HG03064 (cell line): Measurements from ENCODE around the gene PGGT1B.

Experiments
- ATAC-seq: cut with Tn5 transposase; IDR thresholded peaks from one replicate; pipeline ENCODE4 v1.9.1; 2021; ENCODE audit warnings: low read depth; ENCODE audit not compliant: unreplicated experiment

The PGGT1B gene

DNA sequence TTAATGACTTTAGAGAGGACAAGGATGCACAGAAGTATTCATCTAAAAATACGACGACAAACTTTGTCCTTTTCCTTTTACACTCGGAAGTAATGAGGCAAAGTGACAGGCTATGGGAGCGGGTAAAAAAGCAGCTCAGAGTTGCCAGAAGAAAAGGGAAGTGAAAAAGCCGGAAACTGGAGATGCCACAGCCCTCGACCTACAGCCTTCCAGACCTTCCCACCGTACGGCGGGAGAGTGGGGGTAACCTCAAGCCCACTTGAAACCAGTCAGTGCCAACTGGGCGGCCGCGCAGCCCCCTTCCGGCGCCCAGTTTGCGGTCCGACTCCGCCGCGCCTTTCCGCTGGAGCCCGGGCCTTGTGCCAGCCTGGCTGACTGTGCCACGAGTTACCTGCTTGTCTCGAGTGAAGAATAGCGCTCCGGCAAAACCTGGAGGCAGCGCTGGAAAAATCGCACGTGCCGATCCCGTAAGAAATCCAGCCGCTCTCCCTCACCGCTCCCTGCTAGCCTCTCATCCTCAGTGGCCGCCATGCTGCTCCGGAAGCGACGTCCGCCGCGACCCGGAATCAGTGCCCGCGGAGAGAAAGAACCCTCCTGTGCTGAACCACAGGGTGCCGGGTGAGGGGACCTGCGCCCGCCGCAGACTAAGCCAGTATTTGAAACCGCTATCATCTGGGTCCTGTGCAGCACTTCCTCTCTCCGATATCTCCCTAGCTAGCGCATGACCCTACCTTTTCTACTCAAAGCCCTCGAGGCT lies at the start of gene PGGT1B:
Gene PGGT1B (minus strand): TSS at position 557 of the 757 bp plus-strand sequence. CDS start 26 bp downstream, at position 531.
- peak; percentile 90 for ATAC-seq

DNA sequence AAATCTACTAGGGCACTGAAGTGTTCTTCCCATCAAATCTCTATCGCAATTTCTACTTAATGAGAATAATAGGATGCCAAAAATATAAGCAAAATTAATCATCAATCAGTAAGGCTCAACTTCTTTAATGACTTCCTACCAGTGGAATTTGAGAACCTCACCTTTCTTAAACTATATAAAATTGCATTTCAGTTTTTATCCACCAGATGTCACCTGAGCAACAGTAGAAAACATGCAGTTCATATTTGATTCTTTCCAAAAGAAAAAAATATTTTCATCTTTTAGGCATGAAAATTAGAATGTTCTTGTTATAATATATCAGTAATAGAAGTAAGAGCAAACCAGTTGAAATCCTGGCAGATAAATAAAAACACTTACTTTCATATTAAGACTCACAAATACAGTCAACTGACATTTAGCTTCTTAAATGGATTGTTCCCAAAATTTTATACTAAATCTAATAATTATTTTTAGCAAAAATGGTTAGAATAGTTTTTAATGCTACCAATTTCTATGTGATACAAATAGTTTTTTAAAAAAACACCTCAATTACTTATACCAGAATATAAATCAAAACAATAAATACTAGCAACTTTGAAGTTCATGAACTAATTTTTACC lies 47.2 kb upstream of the PGGT1B start:
- no peak for ATAC-seq

- no peak for ATAC-seq
These were observed 46.1 kb upstream of the PGGT1B start for GRCh38 chr5:115308815-115309214.

- no peak for ATAC-seq
These were observed 43.4 kb upstream of the PGGT1B start for GRCh38 chr5:115306011-115306536.

GRCh38 chr5:115304496-115304895 lies 41.8 kb upstream of the PGGT1B start:
- ATAC-seq = no peak

DNA sequence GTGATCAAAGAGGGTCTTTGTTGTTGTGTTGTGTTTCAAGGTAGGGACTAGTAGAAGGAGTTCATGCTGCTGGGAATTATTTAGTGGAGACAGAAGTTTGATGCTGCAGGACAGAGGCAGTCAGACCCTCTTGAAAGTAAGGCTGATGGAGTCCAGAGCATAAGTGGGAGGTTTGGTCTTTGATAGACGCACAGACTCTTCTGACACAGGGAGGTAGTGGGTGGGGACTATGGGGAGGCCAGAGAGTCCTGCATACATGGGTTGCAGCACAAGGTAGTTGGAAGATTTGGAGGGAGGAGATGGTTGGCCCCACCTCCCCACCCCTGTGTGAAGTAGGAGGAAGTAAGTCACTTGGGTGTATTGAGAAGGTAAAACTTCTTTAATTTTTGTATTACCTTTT lies 36.1 kb upstream of the PGGT1B start:
- ATAC-seq = no peak

DNA sequence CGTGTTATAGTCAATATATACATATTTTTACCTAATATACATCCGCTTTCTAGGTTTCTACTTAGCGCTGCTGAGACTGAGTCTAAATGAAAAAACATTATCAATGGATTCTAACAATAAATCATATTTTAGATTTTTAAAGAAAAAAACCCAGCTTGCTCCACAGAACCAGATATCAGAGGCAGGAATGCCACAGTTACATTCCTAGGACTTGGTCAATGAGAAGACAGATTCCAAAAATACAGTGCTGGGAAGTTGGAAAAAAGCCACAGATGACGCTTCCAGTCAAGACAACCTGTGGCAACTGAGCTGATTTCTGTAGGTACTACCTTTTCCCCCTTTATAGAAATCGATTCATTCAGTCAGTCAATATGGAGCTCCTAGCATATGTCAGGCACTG lies 34.4 kb upstream of the PGGT1B start:
- no peak for ATAC-seq

GRCh38 chr5:115296124-115297022 lies 33.7 kb upstream of the PGGT1B start, which contains the start of gene CCDC112:
CCDC112 (minus strand) TSS chr5:115296654; CDS start chr5:115296543, 111 bp downstream.
- ATAC-seq = peak; percentile 71

DNA sequence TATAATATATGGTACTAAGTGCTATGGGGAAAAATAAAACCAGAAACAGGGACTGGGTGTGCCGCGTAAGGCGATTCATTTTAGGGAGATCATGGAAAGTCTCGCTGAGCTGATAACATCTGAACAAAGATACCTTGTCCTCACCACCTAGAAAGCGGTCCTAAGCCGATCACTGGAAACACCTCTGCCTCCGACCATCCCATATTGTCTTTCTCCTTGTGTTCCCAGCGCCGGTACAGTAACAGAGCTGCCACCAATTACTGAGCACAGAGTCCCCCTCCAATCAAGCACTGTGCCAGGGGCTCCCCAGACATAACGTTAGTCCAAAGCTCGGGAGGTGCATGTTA lies 33.1 kb upstream of the PGGT1B start:
- ATAC-seq = no peak

DNA sequence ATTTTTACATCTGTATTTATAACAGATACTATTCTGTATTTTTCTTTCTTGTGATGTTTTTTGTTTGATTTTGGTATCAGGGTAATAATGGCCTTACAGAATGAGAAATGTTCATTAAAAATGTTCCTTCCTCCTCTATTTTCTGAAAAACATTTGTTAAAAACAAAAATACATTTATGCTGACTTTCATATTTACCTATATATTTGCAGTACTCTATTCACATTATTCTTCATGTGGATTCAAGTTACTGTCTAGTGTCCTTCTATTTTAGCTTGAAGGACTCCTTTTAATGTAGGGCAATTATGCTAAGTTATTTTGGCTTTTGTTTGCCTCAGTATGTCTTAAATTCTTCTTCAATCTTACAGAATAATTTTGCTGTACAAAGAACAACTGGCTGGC lies 28.7 kb upstream of the PGGT1B start:
- no peak for ATAC-seq

DNA sequence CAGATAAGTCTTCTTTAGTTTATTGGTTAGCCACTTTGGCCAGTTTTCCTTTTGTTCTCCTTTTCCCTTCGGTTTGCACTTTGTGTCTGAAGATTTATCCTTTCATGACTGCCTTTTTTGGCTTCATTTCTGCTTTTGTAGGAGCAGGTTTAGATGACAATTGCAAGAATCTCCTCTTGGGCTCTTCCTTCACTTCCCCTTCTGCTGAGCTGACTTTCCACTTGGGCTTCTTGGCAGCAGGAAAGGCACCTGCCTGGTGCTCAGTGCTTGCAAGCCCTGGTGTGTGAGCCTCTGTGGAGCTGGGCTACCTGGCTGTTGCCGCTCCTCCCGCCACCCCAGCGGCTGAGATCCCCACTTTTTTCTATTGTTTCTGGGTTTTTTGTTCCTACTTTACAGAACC lies 26.4 kb upstream of the PGGT1B start:
- ATAC-seq = no peak

GRCh38 chr5:115284021-115284420 lies 21.3 kb upstream of the PGGT1B start:
- no peak for ATAC-seq

- no peak for ATAC-seq
These were observed 19.5 kb upstream of the PGGT1B start for GRCh38 chr5:115282131-115282530.

DNA sequence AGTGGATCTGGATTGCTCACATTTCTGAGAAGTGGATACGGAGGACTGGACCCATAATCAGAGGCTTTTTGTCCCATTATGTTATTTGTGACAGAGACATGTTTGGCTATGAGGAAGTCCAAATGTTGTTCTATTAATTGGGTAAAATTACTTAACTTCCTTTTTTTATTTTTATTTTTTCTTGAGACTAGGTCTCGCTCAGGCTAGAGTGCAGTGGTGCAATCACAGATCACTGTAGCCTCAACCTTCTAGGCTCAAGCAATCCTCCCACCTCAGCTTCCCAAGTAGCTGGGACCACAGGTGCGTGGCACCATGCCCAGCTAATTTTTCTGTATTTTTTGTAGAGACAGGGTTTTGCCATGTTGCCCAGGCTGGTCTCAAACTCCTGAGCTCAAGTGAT lies 11.9 kb upstream of the PGGT1B start:
- ATAC-seq = no peak

DNA sequence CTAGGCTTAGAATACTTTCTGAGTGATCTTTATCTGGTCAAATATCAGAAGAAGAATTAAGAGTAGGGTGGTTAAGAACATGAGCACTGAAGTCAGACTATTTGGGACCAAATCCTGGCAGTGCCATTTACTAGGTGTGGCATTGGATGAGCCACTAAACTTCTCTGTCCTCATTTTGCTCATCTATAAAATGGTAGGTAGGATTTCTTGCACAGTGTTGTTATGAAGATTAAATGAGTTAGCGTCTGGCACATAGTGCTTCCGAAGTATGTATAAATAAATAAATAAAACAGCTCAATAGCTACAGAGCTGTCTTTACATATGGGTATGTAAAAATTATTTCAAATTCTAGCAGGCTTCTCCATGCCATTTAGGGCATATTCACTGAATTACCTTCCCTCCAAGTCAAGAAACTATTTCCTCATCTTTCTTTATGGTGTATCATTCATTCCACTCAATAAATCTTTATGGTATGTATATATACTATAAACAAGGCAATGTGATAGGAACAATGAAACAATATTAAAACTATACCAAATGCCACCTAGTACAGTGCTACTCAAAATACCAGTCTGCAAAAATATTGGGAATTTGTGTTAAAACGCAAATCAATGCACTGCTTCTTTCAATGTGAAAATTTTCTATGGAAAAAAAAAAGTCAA lies 9.8 kb upstream of the PGGT1B start:
- no peak for ATAC-seq

DNA sequence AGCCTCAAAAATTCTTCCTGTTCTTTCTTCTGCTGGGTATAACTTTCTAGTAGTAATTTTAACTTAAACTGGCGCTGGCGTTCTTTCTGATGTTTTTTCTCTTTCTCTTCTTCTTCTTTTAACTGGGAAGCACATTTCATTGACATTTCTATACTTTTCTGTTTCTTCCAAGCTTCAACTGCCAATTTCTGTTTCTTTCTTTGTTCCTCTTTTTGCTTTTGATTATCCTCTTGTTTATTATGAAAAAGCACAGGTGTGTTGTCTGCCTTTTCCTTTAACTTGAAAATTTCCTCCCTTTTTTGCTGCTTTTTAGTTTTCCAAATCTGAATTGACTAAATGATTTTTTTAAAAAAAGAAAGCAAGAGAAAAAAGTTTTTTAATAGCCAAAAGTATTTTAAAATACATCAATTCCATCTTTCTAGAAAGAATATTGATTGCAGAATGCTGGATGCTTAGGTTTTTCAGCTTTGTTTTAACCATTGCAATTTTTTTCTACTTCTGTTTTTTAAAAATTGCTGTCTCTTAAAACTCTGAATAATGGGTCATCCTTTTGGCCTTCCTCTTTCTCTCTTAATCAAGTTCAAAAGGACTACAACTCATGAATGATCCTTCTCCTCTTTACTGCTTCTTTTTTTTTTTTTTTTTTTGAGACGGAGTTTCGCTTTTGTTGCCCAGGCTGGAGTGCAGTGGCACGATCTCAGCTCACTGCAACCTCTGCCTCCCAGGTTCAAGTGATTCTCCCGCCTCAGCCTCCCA lies 8.8 kb upstream of the PGGT1B start:
- no peak for ATAC-seq

DNA sequence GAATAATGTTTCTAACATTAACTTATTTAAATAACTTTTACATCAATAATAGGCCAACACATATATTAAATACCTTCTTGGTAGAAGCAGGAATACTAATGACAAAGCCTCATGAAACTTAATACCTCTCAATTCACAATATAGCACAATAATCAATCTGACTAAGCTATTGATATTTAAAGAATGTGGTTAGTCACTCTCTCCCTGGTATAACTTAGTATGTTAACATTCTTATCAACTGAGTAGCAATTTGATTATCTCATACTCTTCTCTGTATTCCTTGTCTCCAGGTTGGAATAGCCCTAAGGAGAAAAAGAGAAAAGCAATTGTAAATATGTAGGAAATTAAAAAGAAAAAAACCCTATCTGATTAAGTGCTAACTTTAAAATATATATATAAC lies 4.9 kb upstream of the PGGT1B start:
- no peak for ATAC-seq

DNA sequence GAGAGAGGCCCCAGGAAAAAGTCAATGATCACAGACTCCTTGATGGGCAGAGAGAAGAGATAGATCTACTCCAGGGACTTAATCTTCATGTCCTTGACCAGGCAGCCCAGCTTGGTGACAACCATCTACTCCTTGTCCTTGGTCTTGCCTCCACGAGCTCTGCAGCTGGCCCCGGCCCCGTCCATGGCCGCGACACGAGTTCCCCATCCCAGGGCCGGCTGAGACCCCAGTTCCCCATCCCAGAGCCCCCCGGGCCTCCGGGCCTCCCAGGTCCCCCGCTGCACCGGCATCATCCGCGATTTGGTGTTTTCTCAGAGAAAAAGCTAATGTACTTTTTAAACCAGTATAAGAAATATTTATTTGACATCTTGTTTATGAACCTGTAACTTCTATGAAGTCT lies 2.5 kb upstream of the PGGT1B start:
- no peak for ATAC-seq

DNA sequence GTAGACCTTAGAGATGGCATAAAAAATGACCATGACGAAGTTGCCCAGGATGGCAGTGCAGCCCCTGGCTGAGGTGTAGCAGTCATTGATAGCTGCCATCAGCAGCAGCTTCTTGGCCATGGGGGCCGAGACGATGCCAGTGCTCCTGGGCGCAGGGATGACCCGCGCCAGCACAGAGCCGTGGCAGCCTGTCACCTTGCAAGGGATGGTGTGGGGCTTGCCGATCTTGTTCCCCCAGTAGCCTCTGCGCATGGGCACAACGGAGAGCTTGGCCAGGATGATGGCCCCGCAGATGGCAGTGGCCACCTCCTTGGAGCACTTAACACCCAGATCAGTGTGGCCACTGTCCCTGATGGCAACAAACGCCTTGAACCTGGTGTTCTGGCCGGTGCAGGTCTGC lies 2.1 kb upstream of the PGGT1B start:
- no peak for ATAC-seq

GRCh38 chr5:115263078-115263380 lies 352 bp upstream of the PGGT1B start:
- no peak for ATAC-seq
